Measurements from ENCODE around the gene VSIG10L.

- no peak for TF ChIP-seq EZH2 (IDR thresholded peaks at IDR 0.05; ENCODE audit: low read length)
- TF ChIP-seq, protein P1, sequence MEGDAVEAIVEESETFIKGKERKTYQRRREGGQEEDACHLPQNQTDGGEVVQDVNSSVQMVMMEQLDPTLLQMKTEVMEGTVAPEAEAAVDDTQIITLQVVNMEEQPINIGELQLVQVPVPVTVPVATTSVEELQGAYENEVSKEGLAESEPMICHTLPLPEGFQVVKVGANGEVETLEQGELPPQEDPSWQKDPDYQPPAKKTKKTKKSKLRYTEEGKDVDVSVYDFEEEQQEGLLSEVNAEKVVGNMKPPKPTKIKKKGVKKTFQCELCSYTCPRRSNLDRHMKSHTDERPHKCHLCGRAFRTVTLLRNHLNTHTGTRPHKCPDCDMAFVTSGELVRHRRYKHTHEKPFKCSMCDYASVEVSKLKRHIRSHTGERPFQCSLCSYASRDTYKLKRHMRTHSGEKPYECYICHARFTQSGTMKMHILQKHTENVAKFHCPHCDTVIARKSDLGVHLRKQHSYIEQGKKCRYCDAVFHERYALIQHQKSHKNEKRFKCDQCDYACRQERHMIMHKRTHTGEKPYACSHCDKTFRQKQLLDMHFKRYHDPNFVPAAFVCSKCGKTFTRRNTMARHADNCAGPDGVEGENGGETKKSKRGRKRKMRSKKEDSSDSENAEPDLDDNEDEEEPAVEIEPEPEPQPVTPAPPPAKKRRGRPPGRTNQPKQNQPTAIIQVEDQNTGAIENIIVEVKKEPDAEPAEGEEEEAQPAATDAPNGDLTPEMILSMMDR (optimal IDR thresholded peaks at IDR 0.05 in 1 of 3, IDR thresholded peaks at IDR 0.05 in 1 of 3, conservative IDR thresholded peaks at IDR 0.05 in 1 of 3; ENCODE audit: extremely low read depth in 1 of 3, insufficient read depth in 2 of 3, low read length in 3 of 3), result no peak
Measured at GRCh38 chr19:51354742-51355148, 12.8 kb upstream of the VSIG10L start.

Data from keratinocyte (primary cell).